Activated CD4-positive, alpha-beta T cell treated with anti-CD3 and anti-CD28 coated beads for 36 hours (primary cell): Measurements from ENCODE around the gene CACNA1F. TPM values are rescaled to one million over a fixed set of nuclear protein-coding genes. Genes with fewer than 3 reads are reported as not detected.

Experiments
- ATAC-seq: fragments of 200-7000 bp; cut with Tn5 transposase; one replicate; pipeline ENCODE4 v1.10.0; 2021; ENCODE audit warnings: mild to moderate bottlenecking, moderate library complexity
- CTCF ChIA-PET: fragments of 350-600 bp; sonication (Branson Sonifier 250); formaldehyde crosslinking; loops from one replicate; lab custom pipeline; 2021; ENCODE audit warnings: antibody characterized with exemption; lab: Charles Lee
- POLR2A ChIA-PET: fragments of 350-600 bp; sonication (Branson Sonifier 250); formaldehyde crosslinking; loops from one replicate; lab custom pipeline; 2021; ENCODE audit warnings: antibody characterized with exemption, inconsistent platforms; lab: Charles Lee
- DNase-seq: peaks from one replicate; pipeline ENCODE4 v3.0.0-alpha.2; 2020
- H3K27ac Mint-ChIP-seq: one replicate; pipeline ENCODE4 v1.8.0; 2021; ENCODE audit warnings: mixed read lengths
- H3K27me3 Mint-ChIP-seq: one replicate; pipeline ENCODE4 v1.8.0; 2021; ENCODE audit warnings: mixed read lengths
- H3K36me3 Mint-ChIP-seq: one replicate; pipeline ENCODE4 v1.8.0; 2021; ENCODE audit warnings: low read depth, mixed read lengths
- H3K4me1 Mint-ChIP-seq: one replicate; pipeline ENCODE4 v1.8.0; 2021; ENCODE audit warnings: mixed read lengths
- H3K4me3 Mint-ChIP-seq: one replicate; pipeline ENCODE4 v1.8.0; 2021; ENCODE audit warnings: mild to moderate bottlenecking, moderate library complexity, mixed read lengths
- H3K9me3 Mint-ChIP-seq: one replicate; pipeline ENCODE4 v1.8.0; 2021; ENCODE audit warnings: low read depth, mixed read lengths
- intact Hi-C, 2 experiments: fragments of 100-400 bp; cut with DNase I in 1 of 2; cut with micrococcal nuclease in 1 of 2; formaldehyde crosslinking; loops; one replicate each; pipeline versions ENCODE4 v1.14.2 to v1.15.1; 2022 to 2024; cut with DNase I, micrococcal nuclease
- total RNA-seq, 2 experiments: library from RNA; stranded (reverse); gene quantifications; one replicate each; pipeline ENCODE4 v1.2.3, GENCODE V29; 2021

Gene CACNA1F
- total RNA-seq, 2 experiments from 2014 or later: 0.65 to 0.87 TPM

GRCh38 chrX:49247346-49247745, 14.2 kb upstream of the CACNA1F start:
- H3K27ac Mint-ChIP-seq: no peak overlapping the region
- no peak overlapping the region for H3K4me3 Mint-ChIP-seq
- intact Hi-C loops: no loop called here
- ATAC-seq (no peak), DNase-seq (no peak)
- no peaks in the 10 kb centered on the region for H3K27me3 Mint-ChIP-seq
- H3K36me3 Mint-ChIP-seq: peaks cover 24% of the 10 kb centered on the region
- ChIA-PET CTCF (no interaction called here), POLR2A (no interaction called here)
- H3K4me1 Mint-ChIP-seq: peaks cover 2% of the 10 kb centered on the region
- no peaks in the 10 kb centered on the region for H3K9me3 Mint-ChIP-seq

DNA sequence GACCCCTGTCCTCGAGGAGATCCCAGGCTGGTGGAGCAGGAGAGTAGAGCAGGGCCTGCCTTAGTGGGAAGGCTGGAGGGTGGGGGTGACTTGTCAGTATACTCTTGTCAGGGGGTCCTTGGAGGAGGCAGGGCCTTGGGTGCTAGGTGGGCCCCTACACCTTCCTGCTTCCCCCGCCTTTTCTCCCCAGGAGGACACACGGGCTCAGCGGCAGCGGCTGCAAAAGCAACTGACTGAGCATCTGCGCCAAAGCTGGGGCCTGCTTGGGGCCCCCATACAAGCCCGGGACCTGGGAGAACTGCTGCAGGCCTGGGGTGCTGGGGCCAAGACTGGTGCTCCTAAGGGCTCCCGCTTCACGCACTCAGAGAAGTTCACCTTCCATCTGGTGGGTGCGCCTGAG, 13.4 kb upstream of the CACNA1F start:
- H3K27me3 Mint-ChIP-seq: no peaks in the 10 kb centered on the region
- no peak overlapping the region for H3K4me3 Mint-ChIP-seq
- POLR2A ChIA-PET: no interaction called here
- ATAC-seq (no peak), DNase-seq (no peak)
- H3K9me3 Mint-ChIP-seq: no peaks in the 10 kb centered on the region
- H3K4me1 Mint-ChIP-seq: peaks cover 2% of the 10 kb centered on the region
- H3K27ac Mint-ChIP-seq: no peak overlapping the region
- CTCF ChIA-PET: no interaction called here
- H3K36me3 Mint-ChIP-seq: peaks cover 24% of the 10 kb centered on the region
- intact Hi-C loops: no loop called here

DNA sequence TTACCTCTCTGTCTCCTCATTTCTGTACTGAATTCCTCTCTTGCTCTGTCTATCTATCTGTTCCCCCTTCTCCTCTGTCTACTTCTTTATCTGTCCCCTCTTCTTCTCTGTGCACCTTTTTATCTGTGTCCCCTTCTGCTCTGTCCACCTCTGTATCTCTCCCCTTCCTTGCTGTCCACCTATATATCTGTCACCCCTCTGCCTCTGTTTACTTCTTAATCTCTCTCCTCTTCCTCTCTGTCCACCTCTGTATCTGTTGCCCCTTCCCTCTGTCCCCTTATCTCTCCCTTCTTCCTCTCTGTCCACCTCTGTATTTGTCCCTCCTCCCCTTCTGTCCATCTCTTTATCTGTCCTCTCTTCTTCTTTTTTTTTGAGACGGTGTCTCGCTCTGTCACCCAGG, 11.1 kb upstream of the CACNA1F start:
- intact Hi-C loops: no loop called here
- DNase-seq (no peak), ATAC-seq (no peak)
- H3K36me3 Mint-ChIP-seq: peaks cover 25% of the 10 kb centered on the region
- H3K9me3 Mint-ChIP-seq: no peaks in the 10 kb centered on the region
- CTCF ChIA-PET: no interaction called here
- POLR2A ChIA-PET: no interaction called here
- no peak overlapping the region for H3K4me3 Mint-ChIP-seq
- H3K27me3 Mint-ChIP-seq: no peaks in the 10 kb centered on the region
- no peak overlapping the region for H3K27ac Mint-ChIP-seq
- H3K4me1 Mint-ChIP-seq: peaks cover 5% of the 10 kb centered on the region

DNA sequence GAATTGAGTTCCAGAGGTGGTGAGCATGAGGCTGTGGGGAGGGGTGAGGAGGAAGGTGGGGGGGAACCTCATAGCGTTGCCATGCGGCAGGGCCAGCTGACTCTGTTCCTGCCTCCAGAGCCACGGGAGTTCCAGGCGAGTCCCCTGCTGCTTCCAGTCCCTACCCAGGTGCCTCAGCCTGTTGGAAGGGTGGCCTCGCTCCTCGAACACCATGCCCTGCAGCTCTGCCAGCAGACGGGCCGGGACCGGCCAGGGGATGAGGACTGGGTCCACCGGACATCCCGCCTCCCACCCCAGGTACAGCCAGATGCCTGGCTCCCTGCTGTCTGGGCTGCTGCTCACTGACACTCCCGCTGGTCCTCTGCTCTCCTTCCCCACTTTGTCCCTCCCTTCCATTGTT, 10.0 kb upstream of the CACNA1F start:
- H3K9me3 Mint-ChIP-seq: no peaks in the 10 kb centered on the region
- intact Hi-C loops: no loop called here
- H3K36me3 Mint-ChIP-seq: peaks cover 23% of the 10 kb centered on the region
- no peak overlapping the region for H3K27ac Mint-ChIP-seq
- ChIA-PET CTCF (no interaction called here), POLR2A (no interaction called here)
- no peak overlapping the region for H3K4me3 Mint-ChIP-seq
- peaks cover 5% of the 10 kb centered on the region for H3K4me1 Mint-ChIP-seq
- DNase-seq (no peak), ATAC-seq (no peak)
- no peaks in the 10 kb centered on the region for H3K27me3 Mint-ChIP-seq

DNA sequence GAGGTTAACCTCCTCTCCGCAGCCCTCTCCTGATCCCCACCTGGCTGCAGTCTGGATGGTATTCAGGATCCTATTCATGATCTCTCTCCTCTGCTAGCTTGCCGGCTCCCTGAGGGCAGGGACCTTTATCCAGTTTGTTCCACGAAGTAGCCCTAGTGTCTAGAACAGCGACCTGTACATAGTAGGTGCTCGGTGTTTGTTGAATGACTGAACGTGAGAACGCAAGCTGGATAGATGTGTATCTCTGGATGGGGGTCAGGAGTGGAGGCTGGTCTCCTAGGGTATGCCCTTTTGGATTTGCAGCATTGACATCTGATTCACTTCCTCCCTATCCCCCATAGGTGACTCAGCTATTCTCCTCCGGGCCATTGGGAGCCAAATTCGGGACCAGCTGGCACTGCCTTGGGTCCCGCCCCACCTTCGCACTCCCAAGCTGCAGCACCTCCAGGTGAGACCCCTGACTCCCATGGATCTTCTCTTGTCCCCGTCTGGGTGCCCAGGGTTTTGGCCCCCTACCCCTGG, 9.5 kb upstream of the CACNA1F start:
- intact Hi-C loops: no loop called here
- POLR2A ChIA-PET: no interaction called here
- CTCF ChIA-PET: no interaction called here

GRCh38 chrX:49238735-49239134, 5.6 kb upstream of the CACNA1F start:
- intact Hi-C loops: no loop called here
- ChIA-PET POLR2A (interaction anchor here (1.0 kb wide), 1 partner anchor 27 kb away, joined by 3 read pairs; no protein-coding TSS in a partner anchor), CTCF (interaction anchor here (0.7 to 1.3 kb wide), 2 partner anchors 30 to 232 kb away, joined by 3 to 6 read pairs; no protein-coding TSS in a partner anchor)
- ATAC-seq (no peak), DNase-seq (no peak)
- Mint-ChIP-seq H3K27me3 (no peaks in the 10 kb centered on the region), H3K27ac (no peak overlapping the region), H3K4me3 (no peak overlapping the region), H3K36me3 (peaks cover 17% of the 10 kb centered on the region), H3K4me1 (peaks cover 18% of the 10 kb centered on the region), H3K9me3 (no peaks in the 10 kb centered on the region)

More for the DNA sequence above, 9.5 kb upstream of the CACNA1F start:
- Mint-ChIP-seq H3K4me3 (no peak overlapping the region), H3K27ac (no peak overlapping the region), H3K27me3 (no peaks in the 10 kb centered on the region), H3K36me3 (peaks cover 21% of the 10 kb centered on the region), H3K9me3 (no peaks in the 10 kb centered on the region), H3K4me1 (peaks cover 5% of the 10 kb centered on the region)
- no peak for DNase-seq
- ATAC-seq: no peak

DNA sequence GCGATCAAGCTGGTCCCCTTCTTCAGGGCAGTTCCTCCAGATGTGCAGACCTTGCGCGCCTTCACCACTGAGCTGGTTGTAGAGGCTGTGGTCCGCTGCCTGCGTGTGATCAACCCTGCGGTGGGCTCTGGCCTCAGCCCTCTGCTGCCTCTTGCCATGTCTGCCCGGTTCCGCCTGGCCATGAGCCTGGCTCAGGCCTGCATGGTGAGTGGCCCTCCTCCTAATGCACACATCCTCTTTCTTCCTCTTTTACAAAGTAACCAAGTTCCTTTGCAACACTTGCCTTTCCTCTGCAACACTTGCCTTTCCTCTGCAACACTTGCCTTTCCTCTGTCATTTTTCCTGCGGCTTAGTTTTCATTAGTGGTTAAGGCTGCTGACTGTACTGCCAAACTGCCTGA, 3.9 kb upstream of the CACNA1F start:
- CTCF ChIA-PET: no interaction called here
- Mint-ChIP-seq H3K4me3 (peak overlapping the region; percentile 86), H3K4me1 (peaks cover 18% of the 10 kb centered on the region), H3K27ac (peak overlapping the region; percentile 72), H3K36me3 (peaks cover 13% of the 10 kb centered on the region), H3K9me3 (no peaks in the 10 kb centered on the region), H3K27me3 (no peaks in the 10 kb centered on the region)
- POLR2A ChIA-PET: no interaction called here
- intact Hi-C loops: no loop called here
- no peak for DNase-seq
- ATAC-seq: no peak

GRCh38 chrX:49233887-49234555, 881 bp upstream of the CACNA1F start:
- intact Hi-C loops: loop anchor here in 1 of 2 experiments (5.0 kb wide), 1 partner anchor 42 kb away; no protein-coding TSS in a partner anchor
- ATAC-seq (no peak), DNase-seq (no peak)
- CTCF ChIA-PET: interaction anchor here (0.9 kb wide), 1 partner anchor 42 kb away, joined by 3 read pairs; no protein-coding TSS in a partner anchor
- POLR2A ChIA-PET: no interaction called here
- H3K4me3 Mint-ChIP-seq: no peak overlapping the region
- no peaks in the 10 kb centered on the region for H3K27me3 Mint-ChIP-seq
- no peaks in the 10 kb centered on the region for H3K9me3 Mint-ChIP-seq
- H3K27ac Mint-ChIP-seq: no peak overlapping the region
- peaks cover 9% of the 10 kb centered on the region for H3K36me3 Mint-ChIP-seq
- H3K4me1 Mint-ChIP-seq: peaks cover 25% of the 10 kb centered on the region

- no peak for DNase-seq
- Mint-ChIP-seq H3K9me3 (no peaks in the 10 kb centered on the region), H3K27me3 (no peaks in the 10 kb centered on the region), H3K4me3 (no peak overlapping the region), H3K4me1 (peaks cover 25% of the 10 kb centered on the region), H3K27ac (no peak overlapping the region), H3K36me3 (peaks cover 5% of the 10 kb centered on the region)
- ChIA-PET POLR2A (no interaction called here), CTCF (no interaction called here)
- intact Hi-C loops: loop anchor here in 1 of 2 experiments (5.0 kb wide), 1 partner anchor 40 kb away; no protein-coding TSS in a partner anchor
- ATAC-seq: no peak
Observed at GRCh38 chrX:49232525-49232924, 615 bp downstream of the CACNA1F start.

GRCh38 chrX:49231333-49232000, 1.7 kb downstream of the CACNA1F start:
- Mint-ChIP-seq H3K27me3 (no peaks in the 10 kb centered on the region), H3K27ac (no peak overlapping the region), H3K4me1 (peaks cover 15% of the 10 kb centered on the region), H3K36me3 (no peaks in the 10 kb centered on the region), H3K9me3 (no peaks in the 10 kb centered on the region), H3K4me3 (peak overlapping the region; percentile 72)
- no peak for ATAC-seq
- intact Hi-C loops: loop anchor here (2.0 to 5.0 kb wide), 3 partner anchors 31 to 41 kb away; partner anchors contain the start of gene SYP (in 1 of the 2)
- ChIA-PET POLR2A (interaction anchor here (1.0 kb wide), 1 partner anchor 41 kb away, joined by 3 read pairs; no protein-coding TSS in a partner anchor), CTCF (no interaction called here)
- DNase-seq: no peak

- H3K36me3 Mint-ChIP-seq: no peaks in the 10 kb centered on the region
- peak; percentile 77 for ATAC-seq
- intact Hi-C loops: loop anchor here (2.0 to 5.0 kb wide), 3 partner anchors 30 to 40 kb away; partner anchors contain the start of gene SYP (in 1 of the 2)
Observed at GRCh38 chrX:49230500-49231232, 2.5 kb downstream of the CACNA1F start.

More at GRCh38 chrX:49230500-49231232, 2.5 kb downstream of the CACNA1F start:
- peaks cover 14% of the 10 kb centered on the region for H3K4me1 Mint-ChIP-seq
- H3K9me3 Mint-ChIP-seq: no peaks in the 10 kb centered on the region
- H3K4me3 Mint-ChIP-seq: peak overlapping the region; percentile 72
- CTCF ChIA-PET: no interaction called here
- no peaks in the 10 kb centered on the region for H3K27me3 Mint-ChIP-seq
- peak; percentile 81 for DNase-seq
- H3K27ac Mint-ChIP-seq: peak overlapping the region; percentile 85
- POLR2A ChIA-PET: interaction anchor here (1.0 kb wide), 1 partner anchor 40 kb away, joined by 3 read pairs; no protein-coding TSS in a partner anchor
